Thoracic aorta (tissue), 2 donors: ENCODE results near the gene OR2AG1. TPM values are rescaled to one million over a fixed set of nuclear protein-coding genes. Genes with fewer than 3 reads are reported as not detected.

Experiments used
- ATAC-seq: fragments of 150-250 bp; one replicate; pipeline ENCODE4 v1.8.0; 2017; ENCODE audit warnings: low read depth; ENCODE audit not compliant: insufficient number of reproducible peaks, low FRiP score
- DNase-seq: peaks from one replicate; pipeline ENCODE4 v3.0.0-alpha.2; 2020; ENCODE audit warnings: low spot score
- H3K27ac ChIP-seq, 2 donors: fragments of 200-600 bp; sonication (generic); 1 replicate in 1 of 2; 2 replicates in 1 of 2; pipeline ENCODE4 v1.5.1; 2016; ENCODE audit warnings: mild to moderate bottlenecking in 2 of 2, moderate library complexity in 2 of 2
- H3K27me3 ChIP-seq: fragments of 200-600 bp; sonication (generic); replicated peaks from 2 replicates; pipeline ENCODE4 v1.6.0; 2016; ENCODE audit warnings: mild to moderate bottlenecking; ENCODE audit not compliant: insufficient read depth
- H3K36me3 ChIP-seq: fragments of 200-600 bp; sonication (generic); one replicate; pipeline ENCODE4 v1.5.1; 2016
- H3K4me1 ChIP-seq, 2 donors: fragments of 200-600 bp; sonication (generic); 1 replicate in 1 of 2; 2 replicates in 1 of 2; pipeline versions ENCODE4 v1.5.1 to v1.6.0; 2016; ENCODE audit warnings: low read depth in 2 of 2, mild to moderate bottlenecking in 1 of 2; ENCODE audit not compliant: control insufficient read depth in 1 of 2
- H3K4me3 ChIP-seq: fragments of 200-600 bp; sonication (generic); 2 replicates; pipeline ENCODE4 v1.5.1; 2016; ENCODE audit warnings: mild to moderate bottlenecking
- H3K9me3 ChIP-seq: fragments of 200-600 bp; sonication (generic); 2 replicates; pipeline ENCODE4 v1.5.1; 2016
- CTCF ChIP-seq: fragments of 200-600 bp; sonication (generic); IDR thresholded peaks from one replicate; pipeline ENCODE4 v1.5.1; 2019; ENCODE audit warnings: antibody characterized with exemption
- total RNA-seq, 2 donors: library from RNA; depleted of rRNA; stranded (reverse); fragments of >200 nt; gene quantifications; one replicate each; pipeline versions ENCODE4 v1.1.0 to v1.2.3, GENCODE V29; 2016

Gene OR2AG1
- total RNA-seq, 2 donors from 2014 or later = not detected

- no peak for TF ChIP-seq CTCF
- no peak overlapping the region for H3K4me3 ChIP-seq
- no peaks in the 10 kb centered on the region for H3K4me1 ChIP-seq
- H3K27me3 ChIP-seq = no peaks in the 10 kb centered on the region
- DNase-seq (no peak), ATAC-seq (no peak)
- no peaks in the 10 kb centered on the region for H3K36me3 ChIP-seq
- H3K27ac ChIP-seq = no peak overlapping the region
- H3K9me3 ChIP-seq = no peaks in the 10 kb centered on the region
Measured at GRCh38 chr11:6834021-6834420, 51.2 kb downstream of the OR2AG1 start.

Other genes starting within 250 kb of the OR2AG1 start
- 10 to 100 TPM; 13.9 to 35.8 TPM for gene RRP8, start 179.4 kb upstream of the OR2AG1 start, total RNA-seq
- 100 to 1,000 TPM; 338 to 588 TPM for gene ILK, start 179.2 kb upstream of the OR2AG1 start, total RNA-seq
- 10 to 100 TPM; 39.5 to 40.0 TPM for gene TAF10, start 170.8 kb upstream of the OR2AG1 start, total RNA-seq
- gene TPP1, start 163.6 kb upstream of the OR2AG1 start, total RNA-seq = 10 to 100 TPM; 66.7 to 75.6 TPM
- gene DCHS1, start 127.2 kb upstream of the OR2AG1 start, total RNA-seq = 10 to 100 TPM; 62.3 to 73.5 TPM
- gene MRPL17, start 99.7 kb upstream of the OR2AG1 start, total RNA-seq = 10 to 100 TPM; 20.6 to 53.6 TPM
- gene OR2AG2, start 11.0 kb upstream of the OR2AG1 start, total RNA-seq = under 1 TPM in 1 of 2 donors, not detected in 1; 0.35 TPM
- gene OR6A2, start 16.7 kb downstream of the OR2AG1 start, total RNA-seq = under 1 TPM in 1 of 2 donors, not detected in 1; 0.35 TPM
- gene OR10A5, start 62.7 kb downstream of the OR2AG1 start, total RNA-seq = not detected
- not detected for gene OR10A2, start 80.0 kb downstream of the OR2AG1 start, total RNA-seq
- not detected for gene OR10A4, start 93.6 kb downstream of the OR2AG1 start, total RNA-seq
- gene OR2D2, start 109.5 kb downstream of the OR2AG1 start, total RNA-seq = 1 to 10 TPM in 1 of 2 donors, not detected in 1; 1.3 TPM
- not detected for gene OR2D3, start 138.0 kb downstream of the OR2AG1 start, total RNA-seq
- gene ZNF215, start 143.4 kb downstream of the OR2AG1 start, total RNA-seq = 1 to 10 TPM; 1.5 to 1.8 TPM
- gene ZNF214, start 237.3 kb downstream of the OR2AG1 start, total RNA-seq = 1 to 10 TPM in 1 of 2 donors, under 1 TPM in 1; 0.68 to 2.3 TPM
- gene NLRP14, start 237.5 kb downstream of the OR2AG1 start, total RNA-seq = not detected